Prostate gland (tissue), 2 donors: ENCODE measurements around the gene C2CD4D. TPM values are rescaled to one million over a fixed set of nuclear protein-coding genes. Genes with fewer than 3 reads are reported as not detected.
A peak's percentile ranks its signal among the peaks of the same experiment; 100 is the strongest.
"Not testable (repeated sequence)": the region's sequence is repeated elsewhere in the genome, so short reads cannot be mapped to it uniquely, and the experiment has no call there.

ENCODE experiments used
- DNase-seq: peaks from one replicate; pipeline ENCODE4 v3.0.0-alpha.2; 2019; ENCODE audit warnings: low spot score
- H3K27ac ChIP-seq, 2 donors: fragments of 200-600 bp; sonication (generic); 2 replicates each; pipeline ENCODE4 v1.5.1; 2017 to 2019
- H3K27me3 ChIP-seq: fragments of 200-600 bp; sonication (generic); replicated peaks from 2 replicates; pipeline ENCODE4 v1.5.1; 2019; ENCODE audit not compliant: insufficient read depth
- H3K36me3 ChIP-seq, 2 donors: fragments of 200-600 bp; sonication (generic); 1 replicate in 1 of 2; 2 replicates in 1 of 2; pipeline versions ENCODE4 v1.5.1 to v1.8.1; 2017 to 2019
- H3K4me1 ChIP-seq: fragments of 200-600 bp; sonication (generic); replicated peaks from 2 replicates; pipeline ENCODE4 v1.5.1; 2019
- H3K4me3 ChIP-seq, 2 donors: fragments of 200-600 bp; sonication (generic); 2 replicates each; pipeline ENCODE4 v1.5.1; 2017 to 2019
- H3K9me3 ChIP-seq: fragments of 200-600 bp; sonication (generic); 2 replicates; pipeline ENCODE4 v1.5.1; 2017
- CTCF ChIP-seq, 4 experiments: fragments of 200-600 bp in 2 of 4; fragments of 450-650 bp in 2 of 4; sonication (generic) in 2 of 4; IDR thresholded peaks; 1 replicate in 3 of 4; 2 replicates in 1 of 4; pipeline ENCODE4 v1.5.1; 2016 to 2019; ENCODE audit warnings: antibody characterized with exemption in 4 of 4, mild to moderate bottlenecking in 2 of 4, moderate library complexity in 2 of 4
- POLR2A ChIP-seq: fragments of 450-650 bp; IDR thresholded peaks from one replicate; pipeline ENCODE4 v1.6.1; 2016; ENCODE audit warnings: antibody characterized with exemption, mild to moderate bottlenecking
- POLR2AphosphoS5 ChIP-seq: sonication (generic); formaldehyde crosslinking; IDR thresholded peaks from one replicate; pipeline ENCODE4 v1.6.1; 2017; ENCODE audit warnings: antibody characterized with exemption
- WGBS: methylation state at CpG from one replicate; pipeline ENCODE4 v1.1.5; 2018; 5-methylcytosine and 5-hydroxymethylcytosine counted together
- intact Hi-C: fragments of 100-400 bp; cut with DNase I; formaldehyde crosslinking; loops from one replicate; pipeline ENCODE4 v1.14.2; 2022
- total RNA-seq, 2 donors: library from RNA; depleted of rRNA; stranded (reverse); fragments of >200 nt; gene quantifications; one replicate each; pipeline ENCODE4 v1.1.0, GENCODE V29; 2016

The C2CD4D gene
- total RNA-seq, 2 donors from 2014 or later, result 2.0 to 2.8 TPM

DNA sequence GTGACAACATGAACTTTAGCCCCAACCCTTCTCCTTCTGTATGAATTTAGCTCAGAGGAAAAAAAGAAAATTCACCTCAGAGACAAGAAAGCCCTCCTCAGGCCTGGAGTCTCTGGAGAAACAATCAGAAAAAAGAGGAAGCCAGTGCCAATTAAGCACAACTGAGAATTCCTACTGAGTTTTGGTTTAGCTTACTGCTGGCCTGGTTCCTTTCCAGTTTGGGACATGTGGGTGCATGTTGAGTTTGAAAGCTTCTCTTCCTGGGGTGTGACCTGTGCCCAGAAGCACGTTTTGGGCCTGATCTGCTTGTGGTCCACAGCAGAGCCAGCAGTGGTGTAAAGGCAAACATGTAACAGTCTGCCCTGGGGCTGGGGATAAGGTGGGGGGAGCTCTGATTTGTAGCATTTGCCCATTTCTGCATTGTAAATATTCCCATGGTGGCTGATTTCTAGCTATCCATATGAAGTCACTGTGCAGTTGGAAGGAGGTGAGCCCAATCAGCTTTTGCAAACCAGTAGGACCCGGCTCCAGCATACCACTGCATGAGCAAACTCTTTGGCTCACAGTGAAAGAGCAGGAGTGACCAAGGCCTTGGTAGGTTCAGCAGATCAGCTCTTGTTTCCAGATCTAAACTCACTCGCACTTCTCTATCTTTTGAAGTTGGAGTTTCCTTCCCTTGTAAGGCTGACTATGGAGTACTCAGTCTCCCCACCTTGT is 18.6 kb upstream of the C2CD4D start:
- 56% methylated on average over 3 of the region's 3 CpGs for WGBS
- Histone ChIP-seq H3K9me3 (no peaks in the 10 kb centered on the region), H3K4me1 (no peaks in the 10 kb centered on the region), H3K27me3 (no peaks in the 10 kb centered on the region), H3K4me3 (no peak overlapping the region), H3K27ac (peak overlapping the region in 1 of 2 donors; percentile 8), H3K36me3 (no peaks in the 10 kb centered on the region)
- TF ChIP-seq CTCF (IDR thresholded peaks at IDR 0.05) (no peak), POLR2A (no peak), POLR2AphosphoS5 (no peak)
- intact Hi-C loops, result no loop called here
- no peak for DNase-seq

GRCh38 chr1:151855933-151856332 is 16.3 kb upstream of the C2CD4D start:
- no peak for DNase-seq
- intact Hi-C loops, result no loop called here
- Histone ChIP-seq H3K36me3 (no peaks in the 10 kb centered on the region), H3K27ac (no peak overlapping the region), H3K9me3 (no peaks in the 10 kb centered on the region), H3K4me3 (no peak overlapping the region), H3K27me3 (no peaks in the 10 kb centered on the region), H3K4me1 (no peaks in the 10 kb centered on the region)
- TF ChIP-seq CTCF (IDR thresholded peaks at IDR 0.05) (no peak), POLR2A (no peak), POLR2AphosphoS5 (no peak)
- 33% methylated on average over 4 of the region's 4 CpGs for WGBS

DNA sequence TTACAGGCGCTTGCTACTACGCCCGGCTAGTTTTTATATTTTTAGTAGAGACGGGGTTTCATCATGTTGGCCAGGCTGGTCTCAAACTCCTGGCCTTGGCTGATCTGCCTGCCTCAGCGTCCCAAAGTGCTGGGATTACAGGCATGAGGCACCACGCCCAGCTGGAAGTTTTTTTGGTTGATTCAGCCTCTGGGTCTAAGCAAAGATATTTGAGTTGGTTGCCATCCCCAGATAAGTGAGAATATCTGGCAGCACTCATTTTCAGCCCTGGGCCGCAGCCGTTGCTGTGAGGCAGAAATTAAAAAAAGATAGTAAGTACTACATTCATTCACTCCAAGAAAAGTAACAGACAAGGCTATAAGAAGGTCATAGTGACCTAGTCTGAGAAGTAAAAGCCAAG is 15.9 kb upstream of the C2CD4D start:
- H3K27me3 ChIP-seq, H3K36me3 ChIP-seq, H3K4me3 ChIP-seq, intact Hi-C loops, DNase-seq, H3K4me1 ChIP-seq, H3K9me3 ChIP-seq, H3K27ac ChIP-seq: not testable (repeated sequence)
- 61% methylated on average over 8 of the region's 8 CpGs for WGBS

- TF ChIP-seq POLR2A (no peak), POLR2AphosphoS5 (no peak), CTCF (IDR thresholded peaks at IDR 0.05) (no peak)
- no peak overlapping the region for H3K4me3 ChIP-seq
- intact Hi-C loops, result no loop called here
- no peaks in the 10 kb centered on the region for H3K9me3 ChIP-seq
- WGBS, result 84% methylated on average over 7 of the region's 7 CpGs
- no peaks in the 10 kb centered on the region for H3K27me3 ChIP-seq
- H3K36me3 ChIP-seq, result no peaks in the 10 kb centered on the region
- no peaks in the 10 kb centered on the region for H3K4me1 ChIP-seq
- no peak overlapping the region for H3K27ac ChIP-seq
- no peak for DNase-seq
These were observed 15.0 kb upstream of the C2CD4D start for GRCh38 chr1:151854658-151855057.

- Histone ChIP-seq H3K4me1 (no peaks in the 10 kb centered on the region), H3K9me3 (no peaks in the 10 kb centered on the region), H3K36me3 (no peaks in the 10 kb centered on the region), H3K27me3 (no peaks in the 10 kb centered on the region), H3K4me3 (no peak within 1 kb of the TSS), H3K27ac (no peak within 1 kb of the TSS)
- DNase-seq, result no peak
- intact Hi-C loops, result no loop called here
- WGBS, result 81% methylated on average over 4 of the region's 5 CpGs
- no peak for TF ChIP-seq POLR2AphosphoS5
- TF ChIP-seq POLR2A, result no peak
- TF ChIP-seq CTCF (IDR thresholded peaks at IDR 0.05), result no peak
These were observed 13.9 kb upstream of the C2CD4D start, which contains the start of gene THEM5 for GRCh38 chr1:151853411-151853943. THEM5 (minus strand) TSS chr1:151853712; CDS start chr1:151853565, 147 bp downstream.
